Measurements from ENCODE around the gene DAZAP1. TPM values are rescaled to one million over a fixed set of nuclear protein-coding genes. Genes with fewer than 3 reads are reported as not detected.

Gene DAZAP1
- total RNA-seq, 4 donors from 2014 or later: 34.4 to 77.3 (median 67.7) TPM

DNA sequence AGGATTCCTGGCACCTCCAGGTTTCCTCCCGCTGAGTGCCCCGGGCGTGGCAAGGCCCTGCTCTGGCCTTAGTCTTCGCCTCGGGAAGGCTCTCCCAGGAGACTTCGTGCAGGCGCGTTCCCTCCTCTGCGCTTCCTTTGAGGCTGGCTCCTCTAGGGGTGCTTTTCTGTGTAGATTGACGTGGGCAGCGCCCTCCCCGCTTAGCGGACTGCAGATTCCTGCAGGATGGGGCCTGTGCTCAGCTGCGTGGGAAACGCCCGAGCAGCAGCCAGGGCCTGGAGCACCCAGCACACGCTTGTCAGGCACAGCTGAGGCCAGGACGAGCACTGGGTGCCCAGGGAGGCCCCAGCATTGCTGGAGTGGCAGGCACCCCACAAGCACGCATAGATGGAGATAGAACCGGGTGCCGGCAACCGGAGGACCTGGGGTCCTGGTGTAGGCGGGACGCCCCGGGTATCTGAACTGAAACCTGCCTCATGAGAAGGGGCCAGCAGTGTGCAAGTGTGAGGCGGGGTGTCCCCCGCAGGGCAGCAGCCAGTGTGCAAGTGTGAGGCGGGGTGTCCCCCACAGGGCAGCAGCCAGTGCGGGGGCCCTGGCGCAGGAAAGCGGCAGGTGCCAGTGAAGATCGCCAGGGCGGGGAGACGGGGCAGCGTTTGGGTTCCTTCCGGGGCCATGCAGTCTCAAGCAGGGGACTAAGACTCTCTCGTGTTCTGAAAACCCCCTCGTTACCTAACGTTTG lies 20.3 kb upstream of the DAZAP1 start:
- DNase-seq: no peak
- Histone ChIP-seq H3K27ac (no peak overlapping the region), H3K9me3 (no peaks in the 10 kb centered on the region), H3K4me1 (peaks cover 11 to 18% of the 10 kb centered on the region in 2 donors), H3K27me3 (no peaks in the 10 kb centered on the region), H3K36me3 (peaks cover 23 to 24% of the 10 kb centered on the region in 2 donors), H3K4me3 (replicated peaks in 1 of 3) (no peak overlapping the region)
- TF ChIP-seq POLR2A (IDR thresholded peaks at IDR 0.05): no peak
- TF ChIP-seq CTCF (IDR thresholded peaks at IDR 0.05): no peak
- intact Hi-C loops (cut with DNase I): no loop called here
- WGBS, 2 donors: 87 to 91% methylated on average over 25 to 39 of the region's 39 CpGs

DNA sequence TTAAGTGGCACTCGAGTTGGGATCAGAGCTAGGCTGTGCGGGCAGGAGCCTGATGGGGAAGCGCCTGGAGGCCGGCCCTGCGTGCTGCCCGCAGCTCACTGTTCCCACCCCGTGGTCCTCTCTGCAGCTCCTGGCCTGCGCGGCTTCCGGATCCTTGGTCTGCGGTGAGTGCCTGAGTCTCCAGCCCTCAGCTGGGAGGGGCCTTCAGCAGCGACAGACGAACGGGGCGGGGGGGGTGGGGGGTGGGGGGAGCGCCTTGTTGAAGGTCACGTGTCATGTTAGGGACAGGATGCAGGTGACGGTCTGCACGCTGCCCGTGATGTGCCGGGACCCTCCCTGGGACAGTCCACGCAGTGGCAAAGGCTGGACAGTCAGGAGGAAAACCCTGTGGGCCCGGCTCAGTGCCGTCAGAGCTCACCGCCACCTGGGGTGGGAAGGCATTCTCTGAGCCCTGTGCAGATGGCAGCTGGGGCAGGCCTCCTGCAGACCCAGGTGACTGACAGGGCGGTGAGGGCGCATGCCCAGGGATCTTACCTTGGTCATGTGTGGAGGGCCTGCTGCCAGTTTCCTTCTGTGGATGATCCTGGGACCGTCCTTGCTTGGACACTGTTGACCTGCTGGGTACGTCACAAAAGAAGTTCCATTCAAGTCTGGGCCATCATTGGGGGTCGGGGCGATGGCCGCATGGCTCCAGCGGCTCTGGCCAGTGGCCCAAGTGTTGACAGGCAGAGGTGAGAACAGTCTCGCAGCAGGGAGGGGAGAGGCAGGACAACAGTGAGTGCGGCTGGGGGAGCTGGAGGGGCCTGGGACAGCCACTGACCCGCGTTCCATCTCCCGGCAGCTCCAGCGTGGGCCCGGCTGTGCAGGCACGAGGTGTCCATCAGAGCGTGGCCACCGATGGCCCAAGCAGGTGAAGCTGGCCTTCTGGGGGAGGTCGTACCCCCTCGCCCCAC lies 19.4 kb upstream of the DAZAP1 start:
- WGBS, 2 donors: 86 to 88% methylated on average over 27 to 28 of the region's 45 CpGs
- Histone ChIP-seq H3K27me3 (no peaks in the 10 kb centered on the region), H3K36me3 (peaks cover 31 to 32% of the 10 kb centered on the region in 2 donors), H3K4me3 (replicated peaks in 1 of 3) (no peak overlapping the region), H3K9me3 (no peaks in the 10 kb centered on the region), H3K27ac (no peak overlapping the region), H3K4me1 (peaks cover 11 to 18% of the 10 kb centered on the region in 2 donors)
- TF ChIP-seq CTCF (IDR thresholded peaks at IDR 0.05): no peak
- TF ChIP-seq POLR2A (IDR thresholded peaks at IDR 0.05): no peak
- DNase-seq: no peak
- intact Hi-C loops (cut with DNase I): no loop called here

- Histone ChIP-seq H3K4me1 (peaks cover 11 to 18% of the 10 kb centered on the region in 2 donors), H3K4me3 (replicated peaks in 1 of 3) (no peak overlapping the region), H3K36me3 (peaks cover 38% of the 10 kb centered on the region in 2 donors), H3K27ac (no peak overlapping the region), H3K27me3 (no peaks in the 10 kb centered on the region), H3K9me3 (no peaks in the 10 kb centered on the region)
- TF ChIP-seq CTCF (IDR thresholded peaks at IDR 0.05) (no peak), POLR2A (IDR thresholded peaks at IDR 0.05) (no peak)
- no peak for DNase-seq
- WGBS, 2 donors: 89 to 97% methylated on average over 5 to 11 of the region's 17 CpGs
- intact Hi-C loops (cut with DNase I): no loop called here
These were observed 18.8 kb upstream of the DAZAP1 start for GRCh38 chr19:1388637-1389026.

GRCh38 chr19:1389033-1389940 lies 18.1 kb upstream of the DAZAP1 start:
- Histone ChIP-seq H3K27ac (no peak overlapping the region), H3K4me1 (peaks cover 11 to 18% of the 10 kb centered on the region in 2 donors), H3K27me3 (no peaks in the 10 kb centered on the region), H3K4me3 (replicated peaks in 1 of 3) (no peak overlapping the region), H3K9me3 (no peaks in the 10 kb centered on the region), H3K36me3 (peaks cover 38% of the 10 kb centered on the region in 2 donors)
- DNase-seq: no peak
- 95% methylated on average over 38 to 39 of the region's 39 CpGs for WGBS, 2 donors
- TF ChIP-seq CTCF (IDR thresholded peaks at IDR 0.05) (no peak), POLR2A (IDR thresholded peaks at IDR 0.05) (no peak)
- intact Hi-C loops (cut with DNase I): no loop called here
